Astrocyte (in vitro differentiated cells and primary cell): ENCODE data around the gene RFTN1.

Experiments
- CTCF ChIP-seq: IDR thresholded peaks from 2 replicates; pipeline ENCODE4 v1.5.1; 2011; ENCODE audit warnings: low read depth, mild to moderate bottlenecking, inconsistent platforms, low read length, moderate library complexity; ENCODE audit not compliant: insufficient read depth
- EZH2 ChIP-seq: IDR thresholded peaks from 2 replicates; pipeline ENCODE4 v1.6.1; 2012; ENCODE audit warnings: mild to moderate bottlenecking, low read length, inconsistent platforms; ENCODE audit not compliant: insufficient read depth

DNA sequence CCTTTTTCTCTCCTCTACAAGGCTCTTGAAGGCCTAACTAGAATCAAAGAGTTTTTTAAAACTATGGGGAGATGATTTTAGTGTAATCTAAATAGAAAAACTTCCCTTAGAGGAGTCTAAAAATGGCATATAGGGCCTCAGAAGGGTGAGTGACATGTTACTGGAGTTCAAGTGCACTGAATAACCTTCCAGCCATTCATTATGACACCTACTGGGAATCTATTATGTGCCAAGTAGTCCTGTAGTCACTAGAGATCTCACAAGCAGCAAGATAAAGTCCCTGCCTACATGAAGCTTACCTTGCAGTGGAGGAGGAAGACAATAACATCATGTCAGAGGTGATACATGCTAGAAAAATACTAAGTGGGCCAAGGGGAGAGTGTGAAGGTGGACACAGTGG lies 152.4 kb downstream of the RFTN1 start:
- TF ChIP-seq CTCF (no peak), EZH2 (no peak)
